Heart right ventricle (tissue), 16 donors: ENCODE data around the gene CDH13. TPM values are rescaled to one million over a fixed set of nuclear protein-coding genes. Genes with fewer than 3 reads are reported as not detected.
A peak's percentile ranks its signal among the peaks of the same experiment; 100 is the strongest.

Source experiments
- ATAC-seq, 8 donors: fragments of 200-7000 bp; cut with Tn5 transposase; one replicate each; pipeline ENCODE4 v1.9.1; 2020; ENCODE audit warnings: mild to moderate bottlenecking in 8 of 8, moderate library complexity in 8 of 8, moderate number of reproducible peaks in 1 of 8
- DNase-seq, 2 donors: peaks; one replicate each; pipeline ENCODE4 v3.0.0-alpha.2; 2020
- H3K27ac ChIP-seq, 10 donors: fragments of 200-600 bp; sonication (generic) in 2 of 10; one replicate each; pipeline versions ENCODE4 v1.5.0 to v1.8.0; 2020 to 2022; ENCODE audit warnings: mild to moderate bottlenecking in 3 of 10
- H3K27me3 ChIP-seq, 7 donors: fragments of 200-600 bp; one replicate each; pipeline ENCODE4 v1.8.0; 2021 to 2022; ENCODE audit warnings: mild to moderate bottlenecking in 2 of 7
- H3K36me3 ChIP-seq, 9 donors: fragments of 200-600 bp; sonication (generic) in 1 of 9; one replicate each; pipeline versions ENCODE4 v1.5.0 to v1.8.0; 2020 to 2022; ENCODE audit warnings: mild to moderate bottlenecking in 2 of 9
- H3K4me1 ChIP-seq, 9 donors: fragments of 200-600 bp; sonication (generic) in 1 of 9; one replicate each; pipeline versions ENCODE4 v1.5.0 to v1.8.0; 2020 to 2022; ENCODE audit warnings: mild to moderate bottlenecking in 4 of 9
- H3K4me3 ChIP-seq, 10 donors: fragments of 200-600 bp; sonication (generic) in 2 of 10; one replicate each; pipeline versions ENCODE4 v1.5.0 to v1.8.0; 2020 to 2022; ENCODE audit warnings: mild to moderate bottlenecking in 7 of 10, moderate library complexity in 2 of 10
- H3K9me3 ChIP-seq, 11 donors: fragments of 200-600 bp in 10 of 11; sonication (generic) in 2 of 11; one replicate each; pipeline versions ENCODE4 v1.5.0 to v1.8.0; 2013 to 2022; ENCODE audit warnings: mild to moderate bottlenecking in 2 of 11, control low read depth in 1 of 11, moderate library complexity in 1 of 11
- CTCF ChIP-seq, 9 donors: fragments of 200-600 bp; sonication (generic) in 2 of 9; IDR thresholded peaks; one replicate each; pipeline versions ENCODE4 v1.5.0 to v1.8.0; 2021 to 2022; ENCODE audit warnings: antibody characterized with exemption in 9 of 9, mild to moderate bottlenecking in 5 of 9, moderate library complexity in 1 of 9
- WGBS, 2 donors: extraction: QIAGEN DNeasy Blood & Tissue Kit; methylation state at CpG; one replicate each; pipeline ENCODE4 v1.1.7; 2013; ENCODE audit warnings: inconsistent platforms in 1 of 2; 5-methylcytosine and 5-hydroxymethylcytosine counted together
- intact Hi-C, 10 donors: fragments of 100-400 bp; cut with DNase I; formaldehyde crosslinking; loops; one replicate each; pipeline versions ENCODE4 v1.11.1 to v1.14.2; 2022
- polyA plus RNA-seq, 2 donors: library from polyadenylated mRNA; stranded (reverse); fragments of 200-250 nt; gene quantifications; one replicate each; pipeline ENCODE4 v1.2.3, GENCODE V29; 2013
- total RNA-seq, 10 donors: library from RNA; stranded (reverse); fragmentation: NEBNext Ultra II Directional in 3 of 10; extraction: Animal tissue kit (Norgen Biotek cat#: 25700) in 3 of 10; gene quantifications; one replicate each; pipeline versions ENCODE4 v1.2.1 to v1.2.4, GENCODE V29; 2021 to 2023
- donor health status: Arrhythmogenic right ventricular cardiomyopathy.
- donor health status: ischemic (EF 13 %, LVEDD 7.1; RV severe dilation, severe dysfunction).
- donor health status: healthy with polysubstance abuse.
- donor health status: DM: no; HTN: yes; CAD: no.
- donor health status: DM: no; HTN: no; CAD: no.
- donor health status: ischemic (EF 25% LVEDD 6.9; RV normal size, moderate dysfunction).
- donor health status: ischemic (EF 25% LVEDD 5.7; RV mildly dilated, moderate dysfunction).
- donor health status: healthy.
- donor health status: DM: yes; HTN: yes; CAD: no.
- donor health status: Ischemic cardiomyopathy.
- donor health status: ischemic (EF 35%, LVEDD 5.7; RV mildly dilated, moderate dysfunction).
- donor health status: nonischemic (EF 11% LVEDD 7.7; RV severe dilation, severe dysfunction).
- donor health status: DM: yes; HTN: yes; CAD: no.
- donor health status: PGD.
- donor health status: ischemic (EF 29% LVEDD 5.4; RV normal size, mild dysfunction).
- donor health status: nonischemic (EF 23%, LVEDD 6.1; RV moderate dilation, normal function).

Gene CDH13
- total and polyA plus RNA-seq, 12 donors, result 15.5 to 221 (median 168) TPM

GRCh38 chr16:83689385-83689831 is 1062.6 kb downstream of the CDH13 start:
- no peaks in the 10 kb centered on the region for H3K9me3 ChIP-seq
- peaks cover 0 to 32% (median 15%) of the 10 kb centered on the region in 9 donors for H3K4me1 ChIP-seq
- H3K27me3 ChIP-seq, result no peaks in the 10 kb centered on the region
- ATAC-seq, result peak; percentile 67 to 86 (median 80)
- 36 to 38% methylated on average over 5 of the region's 5 CpGs for WGBS, 2 donors
- peak overlapping the region in 7 of 10 donors; percentile 9 to 76 (median 61) for H3K27ac ChIP-seq
- peak in 1 of 2 donors; percentile 14 for DNase-seq
- no peak overlapping the region for H3K4me3 ChIP-seq
- H3K36me3 ChIP-seq, result no peaks in the 10 kb centered on the region
- no peak for TF ChIP-seq CTCF (IDR thresholded peaks at IDR 0.05)
- intact Hi-C loops, result loop anchor here in 1 of 10 donors (10.0 kb wide), 1 partner anchor 65 kb away; no protein-coding TSS in a partner anchor

GRCh38 chr16:83692224-83692623 is 1065.5 kb downstream of the CDH13 start:
- Histone ChIP-seq H3K4me1 (peaks cover 0 to 32% (median 15%) of the 10 kb centered on the region in 9 donors), H3K27me3 (no peaks in the 10 kb centered on the region), H3K9me3 (no peaks in the 10 kb centered on the region), H3K4me3 (no peak overlapping the region), H3K27ac (no peak overlapping the region), H3K36me3 (no peaks in the 10 kb centered on the region)
- ATAC-seq (no peak), DNase-seq (no peak)
- intact Hi-C loops, result no loop called here
- TF ChIP-seq CTCF (IDR thresholded peaks at IDR 0.05), result no peak
- 29 to 39% methylated on average over 5 of the region's 5 CpGs for WGBS, 2 donors

GRCh38 chr16:83698964-83699363 is 1072.2 kb downstream of the CDH13 start:
- Histone ChIP-seq H3K36me3 (no peaks in the 10 kb centered on the region), H3K9me3 (no peaks in the 10 kb centered on the region), H3K4me1 (no peaks in the 10 kb centered on the region), H3K27ac (no peak overlapping the region), H3K4me3 (no peak overlapping the region), H3K27me3 (no peaks in the 10 kb centered on the region)
- ATAC-seq (no peak), DNase-seq (no peak)
- 92 to 93% methylated on average over 4 of the region's 4 CpGs for WGBS, 2 donors
- TF ChIP-seq CTCF (IDR thresholded peaks at IDR 0.05), result no peak
- intact Hi-C loops, result no loop called here

- ATAC-seq (no peak), DNase-seq (no peak)
- no peaks in the 10 kb centered on the region for H3K36me3 ChIP-seq
- H3K4me3 ChIP-seq, result no peak overlapping the region
- no peaks in the 10 kb centered on the region for H3K4me1 ChIP-seq
- WGBS, 2 donors, result 77 to 78% methylated on average over 4 of the region's 4 CpGs
- H3K27ac ChIP-seq, result no peak overlapping the region
- no peaks in the 10 kb centered on the region for H3K27me3 ChIP-seq
- TF ChIP-seq CTCF (IDR thresholded peaks at IDR 0.05), result no peak
- intact Hi-C loops, result no loop called here
- H3K9me3 ChIP-seq, result no peaks in the 10 kb centered on the region
These were observed 1073.0 kb downstream of the CDH13 start for GRCh38 chr16:83699817-83700216.
